Ovary (tissue), 3 donors: ENCODE data around the gene TREML1.

Experiments used
- EP300 ChIP-seq: sonication (generic); formaldehyde crosslinking; IDR thresholded peaks from one replicate; pipeline ENCODE4 v1.6.1; 2017; ENCODE audit warnings: antibody characterized with exemption
- POLR2A ChIP-seq: fragments of 450-650 bp; IDR thresholded peaks from one replicate; pipeline ENCODE4 v1.6.1; 2017; ENCODE audit warnings: antibody characterized with exemption, mild to moderate bottlenecking, moderate library complexity
- TF ChIP-seq, protein P1 (sequence below), 3 donors: fragments of 450-650 bp in 2 of 3; fragments of 200-600 bp in 1 of 3; IDR thresholded peaks; one replicate each; pipeline versions ENCODE4 v1.5.1 to v1.8.0; 2016 to 2022; ENCODE audit warnings: antibody characterized with exemption in 3 of 3, mild to moderate bottlenecking in 1 of 3
- donor health status: DM: no; HTN: no; CAD: no.

DNA sequence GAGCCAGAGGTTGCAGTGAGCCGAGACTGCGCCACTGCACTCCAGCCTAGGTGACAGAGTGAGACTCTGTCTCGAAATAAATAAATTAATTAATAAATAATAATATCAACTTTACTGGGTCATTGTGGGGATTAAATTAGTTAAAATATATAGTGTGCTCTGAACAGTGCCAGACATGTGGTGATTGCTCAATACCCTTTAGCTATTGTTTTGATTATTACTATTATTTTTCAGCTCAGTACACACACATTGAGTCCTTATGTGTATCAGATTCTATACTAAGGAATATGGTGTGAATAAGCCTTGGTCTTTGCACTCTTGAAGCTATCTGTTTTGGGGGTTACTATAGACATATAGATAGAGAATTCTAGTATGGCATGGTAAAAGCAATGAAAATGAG lies 28.9 kb downstream of the TREML1 start:
- TF ChIP-seq, protein P1, sequence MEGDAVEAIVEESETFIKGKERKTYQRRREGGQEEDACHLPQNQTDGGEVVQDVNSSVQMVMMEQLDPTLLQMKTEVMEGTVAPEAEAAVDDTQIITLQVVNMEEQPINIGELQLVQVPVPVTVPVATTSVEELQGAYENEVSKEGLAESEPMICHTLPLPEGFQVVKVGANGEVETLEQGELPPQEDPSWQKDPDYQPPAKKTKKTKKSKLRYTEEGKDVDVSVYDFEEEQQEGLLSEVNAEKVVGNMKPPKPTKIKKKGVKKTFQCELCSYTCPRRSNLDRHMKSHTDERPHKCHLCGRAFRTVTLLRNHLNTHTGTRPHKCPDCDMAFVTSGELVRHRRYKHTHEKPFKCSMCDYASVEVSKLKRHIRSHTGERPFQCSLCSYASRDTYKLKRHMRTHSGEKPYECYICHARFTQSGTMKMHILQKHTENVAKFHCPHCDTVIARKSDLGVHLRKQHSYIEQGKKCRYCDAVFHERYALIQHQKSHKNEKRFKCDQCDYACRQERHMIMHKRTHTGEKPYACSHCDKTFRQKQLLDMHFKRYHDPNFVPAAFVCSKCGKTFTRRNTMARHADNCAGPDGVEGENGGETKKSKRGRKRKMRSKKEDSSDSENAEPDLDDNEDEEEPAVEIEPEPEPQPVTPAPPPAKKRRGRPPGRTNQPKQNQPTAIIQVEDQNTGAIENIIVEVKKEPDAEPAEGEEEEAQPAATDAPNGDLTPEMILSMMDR (IDR thresholded peaks at IDR 0.05): no peak
- TF ChIP-seq EP300 (no peak), POLR2A (no peak)
